ENCODE results near the gene HLCS.

HLCS gene

GRCh38 chr21:36891121-36891520 lies 75.3 kb downstream of the HLCS start:
- no peaks in the 10 kb centered on the region for H3K4me1 ChIP-seq (ENCODE audit: control insufficient read depth in 1 of 2, insufficient read depth in 1 of 2, low read depth in 1 of 2, low read length in 1 of 2)
- no peaks in the 10 kb centered on the region for H3K27me3 ChIP-seq
- no peak overlapping the region for H3K4me3 ChIP-seq (ENCODE audit: low read depth in 1 of 2, low read length in 1 of 2)
- no peaks in the 10 kb centered on the region for H3K9me3 ChIP-seq
- no peaks in the 10 kb centered on the region for H3K36me3 ChIP-seq
- no peak overlapping the region for H3K27ac ChIP-seq
- TF ChIP-seq, protein P1, sequence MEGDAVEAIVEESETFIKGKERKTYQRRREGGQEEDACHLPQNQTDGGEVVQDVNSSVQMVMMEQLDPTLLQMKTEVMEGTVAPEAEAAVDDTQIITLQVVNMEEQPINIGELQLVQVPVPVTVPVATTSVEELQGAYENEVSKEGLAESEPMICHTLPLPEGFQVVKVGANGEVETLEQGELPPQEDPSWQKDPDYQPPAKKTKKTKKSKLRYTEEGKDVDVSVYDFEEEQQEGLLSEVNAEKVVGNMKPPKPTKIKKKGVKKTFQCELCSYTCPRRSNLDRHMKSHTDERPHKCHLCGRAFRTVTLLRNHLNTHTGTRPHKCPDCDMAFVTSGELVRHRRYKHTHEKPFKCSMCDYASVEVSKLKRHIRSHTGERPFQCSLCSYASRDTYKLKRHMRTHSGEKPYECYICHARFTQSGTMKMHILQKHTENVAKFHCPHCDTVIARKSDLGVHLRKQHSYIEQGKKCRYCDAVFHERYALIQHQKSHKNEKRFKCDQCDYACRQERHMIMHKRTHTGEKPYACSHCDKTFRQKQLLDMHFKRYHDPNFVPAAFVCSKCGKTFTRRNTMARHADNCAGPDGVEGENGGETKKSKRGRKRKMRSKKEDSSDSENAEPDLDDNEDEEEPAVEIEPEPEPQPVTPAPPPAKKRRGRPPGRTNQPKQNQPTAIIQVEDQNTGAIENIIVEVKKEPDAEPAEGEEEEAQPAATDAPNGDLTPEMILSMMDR (IDR thresholded peaks at IDR 0.05): no peak

DNA sequence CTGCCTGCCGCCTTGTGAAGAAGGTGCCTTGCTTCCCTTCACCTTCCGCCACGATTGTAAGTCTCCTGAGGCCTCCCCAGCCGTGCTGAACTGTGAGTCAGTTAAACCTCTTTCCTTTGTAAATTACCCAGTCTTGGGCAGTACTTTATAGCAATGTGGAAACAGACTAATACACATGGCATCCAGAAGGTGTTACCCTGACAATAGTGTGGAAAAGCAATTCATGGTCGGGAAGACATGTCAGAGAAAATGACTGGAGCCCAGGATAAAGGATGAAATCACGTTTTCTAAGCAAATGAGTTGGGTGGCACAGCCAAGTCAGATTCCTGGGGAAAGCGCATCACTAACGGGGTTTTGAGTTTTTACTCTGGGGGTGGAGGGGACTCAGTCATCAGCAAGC lies 76.4 kb downstream of the HLCS start:
- TF ChIP-seq, protein P1 (IDR thresholded peaks at IDR 0.05): no peak
- H3K4me3 ChIP-seq (ENCODE audit: low read depth in 1 of 2, low read length in 1 of 2): no peak overlapping the region
- H3K9me3 ChIP-seq: no peaks in the 10 kb centered on the region
- no peak overlapping the region for H3K27ac ChIP-seq
- no peaks in the 10 kb centered on the region for H3K4me1 ChIP-seq (ENCODE audit: control insufficient read depth in 1 of 2, insufficient read depth in 1 of 2, low read depth in 1 of 2, low read length in 1 of 2)
- no peaks in the 10 kb centered on the region for H3K27me3 ChIP-seq
- H3K36me3 ChIP-seq: no peaks in the 10 kb centered on the region

DNA sequence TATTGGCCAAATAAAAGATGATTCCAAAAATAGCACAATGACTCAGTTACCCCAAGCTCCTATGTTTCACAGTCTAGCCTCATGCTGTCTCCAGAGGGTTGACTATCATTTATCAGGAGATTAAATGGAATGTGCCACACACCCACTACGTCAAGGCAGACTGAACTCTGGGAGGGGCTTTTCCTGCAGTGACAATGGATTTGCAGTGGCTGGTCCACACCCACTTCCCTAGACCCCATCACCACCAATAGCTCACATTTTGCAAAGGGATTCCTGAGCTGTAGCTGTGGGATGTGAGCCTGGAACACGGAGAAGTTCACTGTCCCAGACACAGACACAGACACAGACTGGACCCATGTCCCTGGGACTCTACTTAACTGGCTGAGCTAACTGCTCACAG lies 77.1 kb downstream of the HLCS start:
- Histone ChIP-seq H3K9me3 (no peaks in the 10 kb centered on the region), H3K4me1 (ENCODE audit: control insufficient read depth in 1 of 2, insufficient read depth in 1 of 2, low read depth in 1 of 2, low read length in 1 of 2) (no peaks in the 10 kb centered on the region), H3K4me3 (ENCODE audit: low read depth in 1 of 2, low read length in 1 of 2) (no peak overlapping the region), H3K27ac (no peak overlapping the region), H3K27me3 (no peaks in the 10 kb centered on the region), H3K36me3 (no peaks in the 10 kb centered on the region)
- TF ChIP-seq, protein P1 (IDR thresholded peaks at IDR 0.05): no peak

- Histone ChIP-seq H3K36me3 (no peaks in the 10 kb centered on the region), H3K27me3 (no peaks in the 10 kb centered on the region), H3K9me3 (no peaks in the 10 kb centered on the region), H3K27ac (no peak overlapping the region), H3K4me3 (ENCODE audit: low read depth in 1 of 2, low read length in 1 of 2) (no peak overlapping the region), H3K4me1 (ENCODE audit: control insufficient read depth in 1 of 2, insufficient read depth in 1 of 2, low read depth in 1 of 2, low read length in 1 of 2) (no peaks in the 10 kb centered on the region)
- TF ChIP-seq, protein P1 (IDR thresholded peaks at IDR 0.05): no peak
Observed at GRCh38 chr21:36888466-36888865, 78.0 kb downstream of the HLCS start.

DNA sequence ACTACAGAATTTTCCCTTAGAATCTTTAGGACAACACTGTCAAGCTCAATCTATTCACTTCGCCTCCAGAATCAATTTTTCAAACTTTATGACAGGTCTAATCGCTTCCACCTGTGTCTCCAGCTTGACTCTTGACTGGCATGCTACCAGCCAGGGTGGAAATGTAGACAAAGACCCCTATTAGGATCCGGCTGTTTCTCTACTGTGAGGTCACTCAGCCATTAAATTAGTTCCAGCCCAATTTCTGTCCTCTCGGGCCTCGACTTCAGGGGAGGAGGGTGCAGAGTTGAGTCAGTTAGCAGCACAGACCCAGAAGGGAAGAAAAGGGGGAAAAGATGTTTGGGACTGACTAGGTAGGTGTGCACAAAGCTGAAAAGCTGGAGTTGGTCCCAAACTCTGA lies 78.5 kb downstream of the HLCS start:
- Histone ChIP-seq H3K27me3 (no peaks in the 10 kb centered on the region), H3K4me3 (ENCODE audit: low read depth in 1 of 2, low read length in 1 of 2) (no peak overlapping the region), H3K4me1 (ENCODE audit: control insufficient read depth in 1 of 2, insufficient read depth in 1 of 2, low read depth in 1 of 2, low read length in 1 of 2) (no peaks in the 10 kb centered on the region), H3K36me3 (no peaks in the 10 kb centered on the region), H3K9me3 (no peaks in the 10 kb centered on the region), H3K27ac (no peak overlapping the region)
- TF ChIP-seq, protein P1 (IDR thresholded peaks at IDR 0.05): no peak
